ENCODE measurements around the gene CCDC171. TPM values are rescaled to one million over a fixed set of nuclear protein-coding genes. Genes with fewer than 3 reads are reported as not detected.

CCDC171 gene
- total RNA-seq, 1 experiment from 2014 or later = 2.8 TPM

DNA sequence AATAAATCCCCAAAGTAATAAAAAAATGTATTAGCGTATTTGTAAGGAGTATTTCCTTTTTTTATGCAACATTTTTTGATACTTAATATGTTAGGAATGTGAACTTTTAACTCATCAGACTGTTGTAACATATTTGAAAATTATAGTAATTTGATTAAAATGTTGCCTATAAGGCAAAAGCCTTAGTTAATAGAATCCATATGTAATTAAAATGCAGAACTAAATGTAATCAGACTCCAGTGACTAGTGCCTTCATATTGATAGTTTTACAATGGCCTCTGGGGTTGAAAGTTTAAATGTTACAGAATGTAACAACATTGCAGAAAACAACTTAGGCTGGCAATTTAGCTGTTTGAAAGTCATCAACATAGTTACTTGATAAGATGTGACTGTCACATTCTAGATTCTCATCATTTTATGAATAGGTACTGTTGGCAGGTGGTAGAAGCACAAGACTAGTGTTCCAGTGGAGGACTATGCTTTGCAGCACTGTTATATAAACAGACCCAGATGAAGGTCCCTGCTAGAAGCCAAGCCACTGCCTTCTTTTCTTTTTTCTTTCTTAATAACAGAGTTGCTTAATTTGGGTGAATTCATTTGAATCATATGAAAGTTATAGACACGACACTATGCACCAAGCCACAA lies 382.9 kb downstream of the CCDC171 start:
- no peak overlapping the region for H3K4me3 Mint-ChIP-seq
- no peak for ATAC-seq
- no peaks in the 10 kb centered on the region for H3K36me3 Mint-ChIP-seq
- ChIA-PET CTCF (no interaction called here), POLR2A (no interaction called here)
- no peaks in the 10 kb centered on the region for H3K27me3 Mint-ChIP-seq (ENCODE audit: low read depth)
- no peak overlapping the region for H3K27ac Mint-ChIP-seq
- peaks cover 14% of the 10 kb centered on the region for H3K9me3 Mint-ChIP-seq
- TF ChIP-seq ATF2 (CRISPR knock-in tag; IDR thresholded peaks at IDR 0.05; ENCODE audit: borderline replicate concordance, low read depth) (no peak), PRDM15 (CRISPR knock-in tag; IDR thresholded peaks at IDR 0.05) (no peak), USF2 (CRISPR knock-in tag; IDR thresholded peaks at IDR 0.05) (no peak), SMAD4 (CRISPR knock-in tag; IDR thresholded peaks at IDR 0.05) (no peak), ZNF416 (CRISPR knock-in tag; IDR thresholded peaks at IDR 0.05) (no peak), NR3C1 (CRISPR knock-in tag; conservative IDR thresholded peaks at IDR 0.05; ENCODE audit: low read depth) (no peak), FOXP1 (CRISPR knock-in tag; IDR thresholded peaks at IDR 0.05; ENCODE audit: borderline replicate concordance) (no peak), ZNF317 (CRISPR knock-in tag; IDR thresholded peaks at IDR 0.05; ENCODE audit: borderline replicate concordance, low read depth) (no peak), CREB1 (CRISPR knock-in tag; IDR thresholded peaks at IDR 0.05) (no peak)
- DNase-seq (ENCODE audit: low spot score) = no peak
- no peaks in the 10 kb centered on the region for H3K4me1 Mint-ChIP-seq

DNA sequence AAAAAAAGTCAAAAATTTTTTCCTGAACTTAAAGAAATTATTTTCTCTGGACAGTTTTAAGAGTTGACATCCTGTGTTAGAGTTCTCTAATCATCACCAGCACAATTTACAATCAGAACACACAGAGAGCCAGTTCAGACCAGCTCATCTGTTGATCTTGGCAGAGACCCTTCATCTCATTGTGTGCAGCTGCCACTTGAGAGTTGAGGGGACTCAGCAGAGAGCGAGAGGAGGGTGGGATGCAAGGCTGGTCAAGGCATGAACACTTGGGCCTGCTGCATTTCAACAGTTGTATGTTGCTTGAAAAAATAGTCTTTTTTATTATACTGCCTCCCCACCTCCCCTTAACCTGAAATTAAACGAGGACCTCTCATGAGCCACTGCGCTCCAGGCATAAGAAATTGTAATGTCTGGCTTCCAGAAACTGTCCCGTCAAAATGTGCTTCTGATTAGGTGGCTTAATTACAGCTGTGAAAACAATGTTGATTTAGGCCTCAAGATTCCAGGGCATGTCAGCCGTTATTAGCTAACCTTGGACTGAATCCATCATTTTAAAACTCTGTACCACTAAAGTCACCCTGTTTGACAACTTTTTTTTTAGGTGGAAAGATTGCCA lies 383.6 kb downstream of the CCDC171 start:
- no peak overlapping the region for H3K27ac Mint-ChIP-seq
- CTCF ChIA-PET = no interaction called here
- no peak for DNase-seq (ENCODE audit: low spot score)
- peaks cover 13% of the 10 kb centered on the region for H3K9me3 Mint-ChIP-seq
- no peak for ATAC-seq
- no peaks in the 10 kb centered on the region for H3K36me3 Mint-ChIP-seq
- H3K4me1 Mint-ChIP-seq = peaks cover 4% of the 10 kb centered on the region; the same call in 1 of the 2 replicates
- H3K27me3 Mint-ChIP-seq (ENCODE audit: low read depth) = no peaks in the 10 kb centered on the region
- H3K4me3 Mint-ChIP-seq = no peak overlapping the region
- POLR2A ChIA-PET = no interaction called here
- TF ChIP-seq ZNF121 (CRISPR knock-in tag; IDR thresholded peaks at IDR 0.05) (no peak), SOX15 (CRISPR knock-in tag; IDR thresholded peaks at IDR 0.05) (no peak), FOXJ3 (CRISPR knock-in tag; IDR thresholded peaks at IDR 0.05; ENCODE audit: borderline replicate concordance) (no peak), SMAD3 (CRISPR knock-in tag; IDR thresholded peaks at IDR 0.05; ENCODE audit: borderline replicate concordance) (no peak), ZSCAN18 (CRISPR knock-in tag; IDR thresholded peaks at IDR 0.05) (no peak), ZNF512 (CRISPR knock-in tag; IDR thresholded peaks at IDR 0.05; ENCODE audit: borderline replicate concordance) (no peak), STAT6 (CRISPR knock-in tag; conservative IDR thresholded peaks at IDR 0.05; ENCODE audit: low read depth) (no peak), AR (CRISPR knock-in tag; IDR thresholded peaks at IDR 0.05) (no peak), RELA (CRISPR knock-in tag; IDR thresholded peaks at IDR 0.05; ENCODE audit: borderline replicate concordance) (no peak)
